Activated CD4-positive, alpha-beta T cell treated with anti-CD3 and anti-CD28 coated beads, Interleukin-2, amount 50 U/mL, for 16 hours (primary cell): ENCODE measurements around the gene SLC22A13.
"Not testable (repeated sequence)": the region's sequence is repeated elsewhere in the genome, so short reads cannot be mapped to it uniquely, and the experiment has no call there.

Source experiments
- DNase-seq: peaks from one replicate; pipeline ENCODE4 v3.0.0-alpha.2; 2020

The SLC22A13 gene

DNA sequence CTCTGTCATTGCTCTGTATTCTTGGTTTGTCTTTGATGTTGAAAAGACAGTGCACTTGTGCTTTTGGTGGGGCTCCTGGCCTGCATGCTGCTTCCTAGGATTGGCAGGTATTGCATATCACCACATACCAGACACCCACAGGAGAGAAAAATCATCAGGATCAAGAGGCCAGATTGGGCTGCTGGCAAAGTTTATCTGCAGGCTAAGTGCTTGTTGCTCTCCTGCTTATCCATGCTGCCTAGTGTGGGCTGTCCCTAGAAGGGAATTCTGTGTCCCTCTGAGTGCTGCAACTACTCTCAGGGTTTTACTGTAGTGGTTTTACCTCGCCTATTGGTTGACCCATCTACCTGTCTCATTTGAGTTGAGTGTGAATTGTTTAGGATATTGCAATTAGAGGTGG lies 833 bp upstream of the SLC22A13 start:
- DNase-seq, result no peak

DNA sequence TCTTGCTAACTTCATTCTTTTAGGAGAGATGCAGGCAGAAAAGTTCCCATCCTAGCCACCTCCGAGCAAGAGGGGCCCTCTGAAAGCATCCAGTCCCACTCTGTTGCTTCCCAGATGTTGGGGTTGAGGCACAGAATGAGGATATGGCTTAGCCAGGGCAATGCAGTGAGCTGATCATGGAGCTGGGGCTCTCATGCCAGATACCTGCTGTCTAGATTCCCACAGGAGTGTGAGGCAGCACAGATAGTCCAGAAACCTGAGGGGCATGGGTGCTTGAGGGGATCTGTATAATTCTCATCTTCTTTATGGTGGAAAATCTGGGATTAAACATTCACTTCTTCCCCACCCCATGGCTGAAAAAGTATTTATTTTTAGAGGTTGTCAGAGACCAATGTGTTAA lies 1.2 kb downstream of the SLC22A13 start:
- no peak for DNase-seq

GRCh38 chr3:38267662-38268061 lies 2.0 kb downstream of the SLC22A13 start:
- no peak for DNase-seq

DNA sequence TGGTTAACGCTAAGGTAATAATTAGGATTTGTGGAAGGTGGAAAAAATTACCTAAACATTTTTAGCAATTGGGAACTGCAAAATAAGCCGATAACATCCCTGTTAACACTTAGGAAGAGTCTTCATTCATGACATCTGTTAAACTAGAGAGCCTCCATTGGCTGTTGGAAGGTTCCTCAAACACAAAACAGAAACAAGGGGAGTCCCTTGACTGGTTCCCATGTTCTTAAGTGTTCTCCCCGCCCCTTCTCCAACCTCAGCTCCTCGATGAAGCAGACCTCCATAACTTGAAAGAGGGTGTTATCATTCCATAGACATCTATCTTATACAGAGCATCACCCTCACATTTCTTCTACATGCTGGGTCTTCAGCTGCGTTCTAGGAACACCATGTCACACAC lies 2.5 kb downstream of the SLC22A13 start:
- no peak for DNase-seq

DNA sequence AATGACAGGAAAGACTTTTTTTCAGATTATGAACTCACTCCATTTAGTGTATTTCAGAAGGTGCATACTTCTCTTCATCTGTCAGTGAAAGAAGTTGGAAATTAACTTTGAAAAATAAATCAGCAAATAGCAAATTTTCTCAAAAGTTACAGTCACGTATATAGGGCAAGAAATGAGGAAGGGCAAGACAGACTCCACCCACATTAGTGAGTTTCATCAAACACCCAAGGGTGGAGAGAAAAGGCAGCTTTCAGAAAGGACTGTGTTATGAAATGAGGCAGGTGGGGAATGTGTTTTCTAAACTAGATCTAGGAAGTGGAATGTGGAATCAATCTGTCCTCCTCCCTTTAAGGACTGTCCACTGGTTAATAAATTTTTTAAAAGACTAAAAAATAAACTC lies 2.9 kb downstream of the SLC22A13 start:
- DNase-seq, result no peak

DNA sequence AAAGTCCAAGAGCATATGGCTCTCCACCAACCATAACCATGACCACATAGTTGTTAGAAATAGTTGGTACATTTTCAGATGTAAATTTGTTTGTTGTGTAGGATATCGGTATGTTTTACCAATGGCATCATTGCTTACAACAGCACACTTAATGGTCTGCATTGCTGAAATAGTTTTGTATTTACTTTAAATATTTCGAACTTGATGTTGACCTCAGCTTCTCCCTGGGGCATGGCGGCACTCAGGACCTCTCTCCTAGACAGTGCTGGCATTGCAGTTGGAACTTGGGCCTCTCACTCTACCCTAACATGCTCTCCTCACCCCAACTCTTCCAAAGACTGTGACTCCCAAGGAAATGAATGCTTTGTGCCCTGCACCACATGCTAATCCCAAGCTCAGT lies 5.0 kb downstream of the SLC22A13 start:
- DNase-seq, result no peak

GRCh38 chr3:38271553-38271952 lies 5.9 kb downstream of the SLC22A13 start:
- DNase-seq, result no peak

DNA sequence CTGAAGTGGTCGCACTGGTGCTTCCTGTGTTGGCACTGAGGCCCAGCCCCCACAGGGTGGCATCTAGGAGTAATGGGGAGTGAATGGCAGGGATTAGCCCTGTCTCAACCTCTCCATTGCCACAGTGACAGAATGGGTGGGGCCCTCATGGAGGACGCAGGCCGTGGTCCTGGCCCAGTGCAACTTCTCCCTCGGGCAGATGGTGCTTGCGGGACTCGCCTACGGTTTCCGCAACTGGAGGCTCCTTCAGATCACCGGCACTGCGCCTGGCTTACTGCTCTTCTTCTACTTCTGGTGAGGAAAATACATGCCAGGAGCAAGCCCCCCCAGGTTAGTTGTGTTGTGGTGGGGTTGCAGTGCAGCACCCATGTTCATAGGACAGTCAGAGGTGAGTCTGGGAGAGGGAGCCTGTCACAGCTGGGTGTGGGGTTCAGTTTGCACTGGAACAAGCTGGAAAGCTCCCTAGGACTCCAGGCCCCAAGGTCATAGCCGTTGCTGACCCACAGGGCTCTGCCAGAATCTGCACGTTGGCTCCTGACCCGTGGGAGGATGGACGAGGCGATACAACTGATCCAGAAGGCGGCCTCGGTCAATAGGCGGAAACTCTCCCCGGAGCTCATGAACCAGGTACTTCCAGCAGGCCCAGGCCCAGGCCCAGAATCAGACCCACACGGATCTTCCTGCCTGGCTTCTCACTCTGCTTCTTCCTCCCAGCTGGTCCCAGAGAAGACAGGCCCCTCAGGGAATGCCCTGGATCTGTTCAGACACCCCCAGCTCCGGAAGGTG lies 9.4 kb downstream of the SLC22A13 start:
- DNase-seq, result no peak

DNA sequence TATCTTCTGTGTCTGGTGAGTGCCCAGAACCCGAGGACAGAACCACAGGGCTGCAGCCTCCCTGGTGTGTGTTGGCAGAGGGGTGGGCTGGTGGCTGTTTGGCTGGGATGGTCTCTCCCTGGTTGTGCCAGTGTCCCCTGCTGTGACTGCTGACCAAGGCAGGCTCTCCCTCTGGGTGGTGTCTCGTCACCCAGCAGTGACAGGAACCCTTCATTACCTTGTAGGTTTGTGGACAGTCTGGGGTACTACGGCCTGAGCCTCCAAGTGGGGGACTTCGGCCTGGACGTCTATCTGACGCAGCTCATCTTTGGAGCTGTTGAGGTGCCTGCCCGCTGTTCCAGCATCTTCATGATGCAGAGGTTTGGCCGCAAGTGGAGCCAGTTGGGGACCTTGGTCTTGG lies 10.0 kb downstream of the SLC22A13 start:
- no peak for DNase-seq

DNA sequence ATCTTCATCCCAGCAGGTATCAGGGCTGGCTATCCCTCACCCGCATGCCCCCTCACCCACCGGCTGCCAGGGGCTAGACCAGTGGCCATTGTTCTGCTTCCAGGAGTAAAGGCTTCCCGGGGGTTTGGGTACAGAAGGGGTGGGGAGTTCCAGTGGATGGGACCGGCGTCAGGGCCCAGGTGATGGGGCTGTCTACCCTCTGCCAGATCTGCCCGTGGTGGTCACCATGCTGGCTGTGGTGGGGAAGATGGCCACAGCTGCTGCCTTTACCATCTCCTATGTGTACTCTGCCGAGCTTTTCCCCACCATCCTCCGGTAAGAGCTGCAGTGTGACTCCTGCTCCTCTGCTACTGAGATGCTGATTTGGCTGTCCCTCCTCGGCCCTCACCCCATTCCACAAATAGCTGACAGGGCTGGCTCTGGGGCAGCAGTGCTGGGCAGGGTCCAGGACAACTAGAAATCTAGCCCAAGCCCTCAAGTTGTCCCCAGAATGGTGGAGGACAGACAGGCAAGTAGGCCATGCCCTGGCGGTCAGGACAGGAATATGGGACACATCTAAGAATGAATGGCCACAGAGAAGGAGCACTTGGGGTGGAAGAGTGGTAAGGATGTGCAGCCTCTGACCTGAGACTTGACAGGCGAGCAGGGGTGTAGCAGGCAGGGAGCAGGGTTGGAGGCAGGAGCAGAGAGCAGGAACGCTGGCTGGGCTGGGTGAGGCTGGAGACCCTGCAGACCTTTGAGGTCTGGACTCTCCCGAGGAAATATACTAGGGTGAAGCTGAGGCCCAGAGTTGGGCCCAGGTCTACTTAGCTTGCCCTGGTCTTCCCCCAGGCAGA lies 10.7 kb downstream of the SLC22A13 start:
- DNase-seq, result no peak

GRCh38 chr3:38276917-38277630 lies 11.5 kb downstream of the SLC22A13 start:
- no peak for DNase-seq

DNA sequence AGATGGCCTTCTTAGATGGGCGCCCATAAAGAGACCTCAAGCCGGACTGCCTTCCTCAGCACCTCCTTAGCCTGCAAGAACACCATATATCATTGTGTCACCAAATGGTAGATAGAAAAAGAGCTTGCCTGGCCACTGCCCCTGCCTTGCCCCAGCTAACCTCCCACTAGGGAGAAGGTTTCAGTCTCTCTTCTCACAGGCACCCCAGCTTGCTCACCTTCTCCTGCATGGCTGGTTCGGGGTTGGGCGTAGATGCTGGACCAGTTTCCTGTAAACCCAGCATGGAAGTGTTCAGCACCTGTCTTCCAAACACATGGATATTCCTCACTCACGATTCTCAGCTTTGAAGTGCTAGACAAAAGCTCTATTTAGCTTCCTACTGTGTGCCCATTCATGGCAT lies 13.2 kb downstream of the SLC22A13 start:
- no peak for DNase-seq

GRCh38 chr3:38281895-38282686 lies 16.5 kb downstream of the SLC22A13 start, which contains the start of gene SLC22A14:
Gene SLC22A14, plus strand, starts transcription at chr3:38282294. Its CDS starts 23,733 bp downstream, at chr3:38306027.
- no peak for DNase-seq

DNA sequence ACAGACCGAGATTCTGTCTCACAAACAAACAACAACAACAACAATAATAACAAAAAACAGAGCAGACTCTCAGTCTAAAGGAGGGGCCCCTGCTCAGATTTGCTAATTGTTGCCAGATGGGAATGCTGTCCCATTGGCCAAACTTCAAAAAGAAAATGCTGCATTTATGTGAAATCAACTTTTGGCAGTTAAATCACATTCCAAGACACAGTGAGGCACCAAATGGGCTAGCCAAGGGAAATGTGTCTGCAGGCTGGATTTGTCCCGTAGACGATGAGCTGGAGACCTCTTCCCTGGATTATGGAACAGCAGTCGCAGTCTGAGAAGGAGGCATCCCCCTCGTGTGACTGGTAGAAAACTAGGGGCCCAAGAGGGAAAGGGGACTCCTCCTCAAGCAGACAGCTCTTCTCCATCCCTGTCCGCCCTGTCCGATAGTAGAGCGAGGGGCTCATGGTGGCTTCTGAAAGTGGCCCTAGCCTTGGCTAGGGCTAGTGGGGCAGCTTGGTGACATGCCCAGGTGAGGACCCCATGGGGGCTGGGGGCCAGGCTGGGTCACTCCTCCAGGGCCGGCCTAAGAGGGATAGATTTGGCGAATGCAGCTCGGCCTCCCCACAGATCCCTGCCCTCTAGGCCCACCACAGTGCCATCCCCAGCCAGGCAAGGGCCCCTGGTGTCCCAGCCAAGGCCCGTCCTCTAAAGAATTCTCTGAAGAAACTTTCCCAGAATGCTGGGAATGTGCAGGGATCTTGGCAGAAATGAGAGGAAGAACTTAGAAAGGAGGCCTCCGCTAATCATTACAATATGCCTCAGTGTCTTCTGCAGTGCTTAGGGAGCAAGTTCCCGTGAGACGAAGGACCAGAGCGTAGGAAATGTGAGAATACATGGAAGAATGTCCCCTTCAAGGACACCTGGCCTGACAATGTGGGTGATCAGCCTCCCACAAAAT lies 18.5 kb downstream of the SLC22A13 start:
- DNase-seq, result no peak

DNA sequence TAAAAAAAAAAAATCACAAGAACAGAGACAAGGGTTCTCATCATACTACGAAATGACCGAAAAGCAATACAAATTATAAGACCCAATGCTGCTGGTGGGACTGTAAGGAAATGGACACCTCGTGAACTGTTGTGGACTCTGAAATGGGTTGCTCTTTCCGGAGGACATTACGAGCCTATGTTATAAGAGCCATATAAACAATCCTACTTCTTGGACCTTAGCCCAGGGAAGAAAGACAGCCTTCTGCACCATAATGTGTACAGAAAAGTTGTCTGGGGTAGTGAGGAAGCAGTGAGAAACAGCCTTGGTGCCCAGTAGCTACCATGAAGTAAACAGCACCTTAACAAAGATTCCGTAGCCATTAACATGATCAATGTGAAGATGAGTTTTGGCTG lies 19.1 kb downstream of the SLC22A13 start:
- DNase-seq, result no peak

GRCh38 chr3:38289286-38290217 lies 23.9 kb downstream of the SLC22A13 start:
- not testable (repeated sequence) for DNase-seq

GRCh38 chr3:38297053-38297452 lies 31.4 kb downstream of the SLC22A13 start:
- DNase-seq, result not testable (repeated sequence)

- no peak for DNase-seq
Observed at GRCh38 chr3:38297537-38297936, 31.9 kb downstream of the SLC22A13 start.

GRCh38 chr3:38297947-38298711 lies 32.5 kb downstream of the SLC22A13 start:
- no peak for DNase-seq
